SK-N-SH (cell line): ENCODE data around the gene GCH1. TPM values are rescaled to one million over a fixed set of nuclear protein-coding genes. Genes with fewer than 3 reads are reported as not detected.

ENCODE experiments used
- CTCF ChIA-PET: fragments of 300-600, 350-600 bp; formaldehyde crosslinking; extraction: SDS; loops from one replicate; lab custom pipeline; 2021; lab: Yijun Ruan, JAX
- POLR2A ChIA-PET: fragments of 350-600 bp; sonication (Branson Sonifier 250); formaldehyde crosslinking; extraction: SDS; loops from one replicate; lab custom pipeline; 2020; ENCODE audit warnings: antibody characterized with exemption, inconsistent platforms; lab: Yijun Ruan, JAX
- DNase-seq: peaks from one replicate; pipeline ENCODE4 v3.0.0; 2012
- H2AFZ ChIP-seq: fragments of 200-600 bp; sonication (generic); 2 replicates; pipeline ENCODE4 v1.8.1; 2016; ENCODE audit warnings: antibody characterized with exemption, mild to moderate bottlenecking, low read depth
- H3F3A ChIP-seq: fragments of 200-600 bp; sonication (generic); replicated peaks from 2 replicates; pipeline ENCODE3; 2016; ENCODE audit warnings: antibody characterized with exemption, mild to moderate bottlenecking; ENCODE audit not compliant: insufficient read depth
- H3K27ac ChIP-seq, 2 experiments: fragments of 200-500 bp in 1 of 2; fragments of 200-600 bp in 1 of 2; sonication (Bioruptor generic) in 1 of 2; sonication (generic), shearing (Covaris generic) in 1 of 2; 2 replicates each; pipeline versions ENCODE4 v1.5.1 to v1.6.1; 2014 to 2016; ENCODE audit warnings: low read depth in 2 of 2, inconsistent platforms in 1 of 2, low read length in 1 of 2, mild to moderate bottlenecking in 1 of 2, mixed read lengths in 1 of 2
- H3K27me3 ChIP-seq: fragments of 200-600 bp; sonication (generic), shearing (Covaris generic); 2 replicates; pipeline ENCODE4 v1.6.1; 2016; ENCODE audit warnings: mixed run types; ENCODE audit not compliant: insufficient read depth
- H3K36me3 ChIP-seq, 2 experiments: fragments of 200-500 bp in 1 of 2; fragments of 200-600 bp in 1 of 2; sonication (Bioruptor generic) in 1 of 2; sonication (generic) in 1 of 2; replicated peaks in 1 of 2; 2 replicates each; pipeline versions ENCODE3 to v1.5.1; 2014 to 2016; ENCODE audit warnings: low read length in 1 of 2, mild to moderate bottlenecking in 1 of 2; ENCODE audit not compliant: insufficient read depth in 2 of 2, control insufficient read depth in 1 of 2
- H3K4me1 ChIP-seq, 2 experiments: fragments of 200-500 bp in 1 of 2; fragments of 200-600 bp in 1 of 2; sonication (Bioruptor generic) in 1 of 2; sonication (generic), shearing (Covaris generic) in 1 of 2; 2 replicates each; pipeline versions ENCODE4 v1.5.1 to v1.6.1; 2014 to 2016; ENCODE audit warnings: low read depth in 1 of 2, low read length in 1 of 2, mixed run types in 1 of 2; ENCODE audit not compliant: insufficient read depth in 2 of 2, control insufficient read depth in 1 of 2
- H3K4me2 ChIP-seq: fragments of 200-600 bp; sonication (generic), shearing (Covaris generic); 2 replicates; pipeline ENCODE4 v1.6.1; 2017; ENCODE audit warnings: mixed run types
- H3K4me3 ChIP-seq, 2 experiments: fragments of 200-500 bp in 1 of 2; fragments of 200-600 bp in 1 of 2; sonication (Bioruptor generic) in 1 of 2; sonication (generic), shearing (Covaris generic) in 1 of 2; 2 replicates each; pipeline versions ENCODE4 v1.5.1 to v1.8.1; 2014 to 2016; ENCODE audit warnings: low read depth in 2 of 2, inconsistent platforms in 1 of 2, low read length in 1 of 2, mild to moderate bottlenecking in 1 of 2, mixed read lengths in 1 of 2, moderate library complexity in 1 of 2
- H3K79me2 ChIP-seq: fragments of 200-600 bp; sonication (generic); 2 replicates; pipeline ENCODE4 v1.8.1; 2017; ENCODE audit warnings: mild to moderate bottlenecking; ENCODE audit not compliant: insufficient read depth
- H3K9ac ChIP-seq: fragments of 200-600 bp; sonication (generic); 2 replicates; pipeline ENCODE4 v1.6.1; 2017; ENCODE audit warnings: mixed run types
- H3K9me2 ChIP-seq: fragments of 200-600 bp; sonication (generic); 2 replicates; pipeline ENCODE4 v1.6.1; 2017; ENCODE audit warnings: mixed run types
- H3K9me3 ChIP-seq: fragments of 200-600 bp; sonication (generic); 2 replicates; pipeline ENCODE4 v1.6.1; 2017; ENCODE audit warnings: mixed run types, mild to moderate bottlenecking, moderate library complexity
- H4K20me1 ChIP-seq: fragments of 200-600 bp; sonication (generic); 2 replicates; pipeline ENCODE4 v1.6.1; 2017; ENCODE audit warnings: mild to moderate bottlenecking, mixed run types; ENCODE audit not compliant: insufficient read depth
- EP300 ChIP-seq, 2 experiments: IDR thresholded peaks; 2 replicates each; pipeline versions ENCODE4 v1.4.0 to v1.6.1; 2012; ENCODE audit warnings: borderline replicate concordance in 1 of 2, low read depth in 1 of 2, low read length in 1 of 2
- EZH2phosphoT487 ChIP-seq: fragments of 200-600 bp; sonication (generic); IDR thresholded peaks from 2 replicates; pipeline ENCODE4 v1.6.1; 2017; ENCODE audit warnings: low read depth, mixed run types, mild to moderate bottlenecking, antibody characterized with exemption, moderate library complexity, borderline replicate concordance
- FOSL2 ChIP-seq: IDR thresholded peaks from 2 replicates; pipeline ENCODE4 v1.4.0; 2012; ENCODE audit warnings: low read depth, mild to moderate bottlenecking, moderate library complexity, borderline replicate concordance
- FOXJ3 ChIP-seq: sonication (generic); formaldehyde crosslinking; IDR thresholded peaks from 2 replicates; pipeline ENCODE4 v1.5.1; 2020; ENCODE audit warnings: mild to moderate bottlenecking, missing genetic modification reagents
- FOXM1 ChIP-seq: IDR thresholded peaks from 2 replicates; pipeline ENCODE4 v1.4.0; 2012; ENCODE audit warnings: low read depth, mild to moderate bottlenecking
- GATA2 ChIP-seq: sonication (generic); formaldehyde crosslinking; IDR thresholded peaks from 2 replicates; pipeline ENCODE4 v1.5.0; 2020; ENCODE audit warnings: mild to moderate bottlenecking, missing genetic modification reagents
- POLR2AphosphoS5 ChIP-seq: IDR thresholded peaks from 2 replicates; pipeline ENCODE4 v1.6.1; 2012; ENCODE audit warnings: low read depth, low read length
- RAD21 ChIP-seq: IDR thresholded peaks from 2 replicates; pipeline ENCODE4 v1.6.1; 2012; ENCODE audit warnings: mild to moderate bottlenecking, low read length
- RCOR1 ChIP-seq: fragments of 150-350 bp; IDR thresholded peaks from 2 replicates; pipeline ENCODE4 v1.6.1; 2017; ENCODE audit warnings: antibody characterized with exemption, low read length
- RFX5 ChIP-seq: IDR thresholded peaks from 2 replicates; pipeline ENCODE4 v1.6.1; 2012; ENCODE audit warnings: mild to moderate bottlenecking, improper control_type of control experiment, low read length
- SIN3A ChIP-seq: IDR thresholded peaks from 2 replicates; pipeline ENCODE4 v1.6.1; 2012; ENCODE audit warnings: low read depth, mild to moderate bottlenecking, low read length, moderate library complexity, borderline replicate concordance
- TCF12 ChIP-seq: IDR thresholded peaks from 2 replicates; pipeline ENCODE4 v1.4.0; 2012
- TEAD4 ChIP-seq: IDR thresholded peaks from 2 replicates; pipeline ENCODE4 v1.4.0; 2012; ENCODE audit warnings: mild to moderate bottlenecking, borderline replicate concordance; ENCODE audit not compliant: insufficient read depth
- USF2 ChIP-seq: fragments of 150-350 bp; IDR thresholded peaks from 2 replicates; pipeline ENCODE4 v1.6.1; 2017; ENCODE audit warnings: antibody characterized with exemption, low read length, low read depth, borderline replicate concordance
- WGBS: methylation state at CpG from one replicate; pipeline ENCODE4 v1.1.6; 2017; ENCODE audit warnings: low lambda C conversion rate; 5-methylcytosine and 5-hydroxymethylcytosine counted together
- polyA plus RNA-seq, 3 experiments: library from polyadenylated mRNA; depleted of rRNA; stranded (reverse); fragments of >200 nt; gene quantifications; 2 replicates each; pipeline ENCODE4 v1.2.3, GENCODE V29; 2012
- TF ChIP-seq, protein P1 (sequence below): IDR thresholded peaks from 2 replicates; pipeline ENCODE4 v1.6.1; 2012; ENCODE audit warnings: mild to moderate bottlenecking, low read depth, low read length, moderate library complexity
- TF ChIP-seq, protein P2 (sequence below): IDR thresholded peaks from 2 replicates; pipeline ENCODE4 v1.4.0; 2012; ENCODE audit warnings: low read depth, borderline replicate concordance
- TF ChIP-seq, protein P3 (sequence below): IDR thresholded peaks from 2 replicates; pipeline ENCODE4 v1.4.0; 2012; ENCODE audit warnings: low read depth

The GCH1 gene
- polyA plus RNA-seq, 1 of the 3 experiments (the other 2 are of a cell fraction) = 2.2 TPM

- TF ChIP-seq RCOR1 (no peak), GATA2 (CRISPR knock-in tag) (no peak), TEAD4 (no peak), TCF12 (no peak), FOXM1 (no peak), EZH2phosphoT487 (no peak), FOSL2 (no peak), POLR2AphosphoS5 (no peak), SIN3A (no peak)
- H3K4me1 ChIP-seq = peaks cover 0 to 14% of the 10 kb centered on the region in 2 experiments; a peak in 2 of 4 replicates
- CTCF ChIA-PET = interaction anchor here (1.0 to 5.7 kb wide), 5 partner anchors 11 to 230 kb away, joined by 3 to 49 read pairs (median 6); no protein-coding TSS in a partner anchor
- no peak overlapping the region for H2AFZ ChIP-seq
- no peaks in the 10 kb centered on the region for H3K9me2 ChIP-seq
- no peaks in the 10 kb centered on the region for H3K79me2 ChIP-seq
- no peak overlapping the region for H3K9ac ChIP-seq
- WGBS = 45% methylated on average over 1 of the region's 1 CpG
- POLR2A ChIA-PET = no interaction called here
- H3F3A ChIP-seq = peaks cover 27% of the 10 kb centered on the region
- H3K27me3 ChIP-seq = no peaks in the 10 kb centered on the region
- no peak overlapping the region for H3K4me3 ChIP-seq
- no peak overlapping the region for H3K27ac ChIP-seq
- DNase-seq = no peak
- no peak overlapping the region for H3K4me2 ChIP-seq
- H4K20me1 ChIP-seq = no peaks in the 10 kb centered on the region
- H3K36me3 ChIP-seq = peaks cover 27 to 34% of the 10 kb centered on the region in 2 experiments
- no peaks in the 10 kb centered on the region for H3K9me3 ChIP-seq
These were observed 108.5 kb downstream of the GCH1 start for GRCh38 chr14:54794159-54794558.

GRCh38 chr14:54792288-54792687 is 110.3 kb downstream of the GCH1 start:
- no peaks in the 10 kb centered on the region for H3K27me3 ChIP-seq
- TF ChIP-seq RAD21 = no peak
- TF ChIP-seq FOXJ3 (CRISPR knock-in tag) = no peak
- no peak for TF ChIP-seq USF2
- no peak for TF ChIP-seq EP300 (IDR thresholded peaks at IDR 0.05; ENCODE audit: borderline replicate concordance in 1 of 2, low read depth in 1 of 2, low read length in 1 of 2)
- no peak for TF ChIP-seq TEAD4
- TF ChIP-seq SIN3A = no peak
- no peak for TF ChIP-seq FOXM1
- TF ChIP-seq, protein P1, sequence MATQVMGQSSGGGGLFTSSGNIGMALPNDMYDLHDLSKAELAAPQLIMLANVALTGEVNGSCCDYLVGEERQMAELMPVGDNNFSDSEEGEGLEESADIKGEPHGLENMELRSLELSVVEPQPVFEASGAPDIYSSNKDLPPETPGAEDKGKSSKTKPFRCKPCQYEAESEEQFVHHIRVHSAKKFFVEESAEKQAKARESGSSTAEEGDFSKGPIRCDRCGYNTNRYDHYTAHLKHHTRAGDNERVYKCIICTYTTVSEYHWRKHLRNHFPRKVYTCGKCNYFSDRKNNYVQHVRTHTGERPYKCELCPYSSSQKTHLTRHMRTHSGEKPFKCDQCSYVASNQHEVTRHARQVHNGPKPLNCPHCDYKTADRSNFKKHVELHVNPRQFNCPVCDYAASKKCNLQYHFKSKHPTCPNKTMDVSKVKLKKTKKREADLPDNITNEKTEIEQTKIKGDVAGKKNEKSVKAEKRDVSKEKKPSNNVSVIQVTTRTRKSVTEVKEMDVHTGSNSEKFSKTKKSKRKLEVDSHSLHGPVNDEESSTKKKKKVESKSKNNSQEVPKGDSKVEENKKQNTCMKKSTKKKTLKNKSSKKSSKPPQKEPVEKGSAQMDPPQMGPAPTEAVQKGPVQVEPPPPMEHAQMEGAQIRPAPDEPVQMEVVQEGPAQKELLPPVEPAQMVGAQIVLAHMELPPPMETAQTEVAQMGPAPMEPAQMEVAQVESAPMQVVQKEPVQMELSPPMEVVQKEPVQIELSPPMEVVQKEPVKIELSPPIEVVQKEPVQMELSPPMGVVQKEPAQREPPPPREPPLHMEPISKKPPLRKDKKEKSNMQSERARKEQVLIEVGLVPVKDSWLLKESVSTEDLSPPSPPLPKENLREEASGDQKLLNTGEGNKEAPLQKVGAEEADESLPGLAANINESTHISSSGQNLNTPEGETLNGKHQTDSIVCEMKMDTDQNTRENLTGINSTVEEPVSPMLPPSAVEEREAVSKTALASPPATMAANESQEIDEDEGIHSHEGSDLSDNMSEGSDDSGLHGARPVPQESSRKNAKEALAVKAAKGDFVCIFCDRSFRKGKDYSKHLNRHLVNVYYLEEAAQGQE = no peak
- no peak for TF ChIP-seq GATA2 (CRISPR knock-in tag)
- no peak for TF ChIP-seq RFX5
- TF ChIP-seq, protein P2, sequence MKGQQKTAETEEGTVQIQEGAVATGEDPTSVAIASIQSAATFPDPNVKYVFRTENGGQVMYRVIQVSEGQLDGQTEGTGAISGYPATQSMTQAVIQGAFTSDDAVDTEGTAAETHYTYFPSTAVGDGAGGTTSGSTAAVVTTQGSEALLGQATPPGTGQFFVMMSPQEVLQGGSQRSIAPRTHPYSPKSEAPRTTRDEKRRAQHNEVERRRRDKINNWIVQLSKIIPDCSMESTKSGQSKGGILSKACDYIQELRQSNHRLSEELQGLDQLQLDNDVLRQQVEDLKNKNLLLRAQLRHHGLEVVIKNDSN = no peak
- TF ChIP-seq, protein P3, sequence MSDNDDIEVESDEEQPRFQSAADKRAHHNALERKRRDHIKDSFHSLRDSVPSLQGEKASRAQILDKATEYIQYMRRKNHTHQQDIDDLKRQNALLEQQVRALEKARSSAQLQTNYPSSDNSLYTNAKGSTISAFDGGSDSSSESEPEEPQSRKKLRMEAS = no peak
- H3K4me3 ChIP-seq = no peak overlapping the region
- CTCF ChIA-PET = interaction anchor here (0.9 to 5.7 kb wide), 2 partner anchors 13 to 19 kb away, joined by 4 to 49 read pairs; no protein-coding TSS in a partner anchor
- 90% methylated on average over 5 of the region's 6 CpGs for whole genome bisulfite sequencing
- DNase-seq = no peak
- POLR2A ChIA-PET = no interaction called here
- H3K9me3 ChIP-seq = no peaks in the 10 kb centered on the region
- no peak overlapping the region for H3K4me2 ChIP-seq
- H3K27ac ChIP-seq = no peak overlapping the region
- peaks cover 37 to 42% of the 10 kb centered on the region in 2 experiments for H3K36me3 ChIP-seq
- no peaks in the 10 kb centered on the region for H3K79me2 ChIP-seq
- H2AFZ ChIP-seq = no peak overlapping the region
- H3K4me1 ChIP-seq = peaks cover 3 to 9% of the 10 kb centered on the region in 2 experiments; a peak in 3 of 4 replicates
- no peak overlapping the region for H3K9ac ChIP-seq
- H4K20me1 ChIP-seq = no peaks in the 10 kb centered on the region
- no peaks in the 10 kb centered on the region for H3K9me2 ChIP-seq
- H3F3A ChIP-seq = peaks cover 27% of the 10 kb centered on the region
